HEK293T (cell line): ENCODE results near the gene CHD6.

Experiments used
- CTCF ChIA-PET: fragments of 350-600 bp; formaldehyde crosslinking; extraction: SDS; loops from one replicate; lab custom pipeline; 2021; ENCODE audit warnings: antibody characterized with exemption, inconsistent platforms; lab: Yijun Ruan, JAX
- POLR2A ChIA-PET: fragments of 350-600 bp; formaldehyde crosslinking; extraction: SDS; loops from one replicate; lab custom pipeline; 2020; ENCODE audit warnings: antibody characterized with exemption, inconsistent platforms; lab: Yijun Ruan, JAX
- DNase-seq: peaks from one replicate; pipeline ENCODE4 v3.0.0; 2012; ENCODE audit warnings: mixed read lengths; ENCODE audit errors: extremely low spot score
- ARNT ChIP-seq: fragments of 450-650 bp; IDR thresholded peaks from 2 replicates; pipeline ENCODE4 v1.6.1; 2017; ENCODE audit warnings: mild to moderate bottlenecking
- BHLHE40 ChIP-seq: fragments of 450-650 bp; IDR thresholded peaks from 2 replicates; pipeline ENCODE4 v1.6.1; 2016; ENCODE audit warnings: mild to moderate bottlenecking, moderate library complexity, borderline replicate concordance
- CTBP1 ChIP-seq: fragments of 450-650 bp; IDR thresholded peaks from 2 replicates; pipeline ENCODE4 v1.6.1; 2016; ENCODE audit warnings: borderline replicate concordance
- ELF4 ChIP-seq: fragments of 450-650 bp; IDR thresholded peaks from 2 replicates; pipeline ENCODE4 v1.6.1; 2017; ENCODE audit warnings: antibody characterized with exemption
- FOXA1 ChIP-seq: fragments of 450-650 bp; IDR thresholded peaks from 2 replicates; pipeline ENCODE4 v1.6.1; 2016; ENCODE audit warnings: mild to moderate bottlenecking
- FOXK2 ChIP-seq: fragments of 450-650 bp; IDR thresholded peaks from 2 replicates; pipeline ENCODE4 v1.6.1; 2016; ENCODE audit warnings: mild to moderate bottlenecking
- FOXM1 ChIP-seq: fragments of 450-650 bp; IDR thresholded peaks from 2 replicates; pipeline ENCODE4 v1.6.1; 2017; ENCODE audit warnings: mild to moderate bottlenecking, borderline replicate concordance
- HDGF ChIP-seq: fragments of 450-650 bp; IDR thresholded peaks from 2 replicates; pipeline ENCODE4 v1.6.1; 2017; ENCODE audit warnings: antibody characterized with exemption, borderline replicate concordance
- L3MBTL2 ChIP-seq: fragments of 450-650 bp; conservative IDR thresholded peaks from 2 replicates; pipeline ENCODE4 v1.6.1; 2016; ENCODE audit warnings: mild to moderate bottlenecking
- NFRKB ChIP-seq: fragments of 450-650 bp; IDR thresholded peaks from 2 replicates; pipeline ENCODE4 v1.6.1; 2016; ENCODE audit warnings: mild to moderate bottlenecking, moderate library complexity
- SP1 ChIP-seq: fragments of 450-650 bp; IDR thresholded peaks from 2 replicates; pipeline ENCODE4 v1.6.1; 2017
- SUZ12 ChIP-seq: fragments of 450-650 bp; IDR thresholded peaks from 2 replicates; pipeline ENCODE4 v1.6.1; 2016; ENCODE audit warnings: mild to moderate bottlenecking
- TF ChIP-seq, protein P1 (sequence below): fragments of 450-650 bp; IDR thresholded peaks from 2 replicates; pipeline ENCODE4 v1.6.1; 2016

Gene CHD6

DNA sequence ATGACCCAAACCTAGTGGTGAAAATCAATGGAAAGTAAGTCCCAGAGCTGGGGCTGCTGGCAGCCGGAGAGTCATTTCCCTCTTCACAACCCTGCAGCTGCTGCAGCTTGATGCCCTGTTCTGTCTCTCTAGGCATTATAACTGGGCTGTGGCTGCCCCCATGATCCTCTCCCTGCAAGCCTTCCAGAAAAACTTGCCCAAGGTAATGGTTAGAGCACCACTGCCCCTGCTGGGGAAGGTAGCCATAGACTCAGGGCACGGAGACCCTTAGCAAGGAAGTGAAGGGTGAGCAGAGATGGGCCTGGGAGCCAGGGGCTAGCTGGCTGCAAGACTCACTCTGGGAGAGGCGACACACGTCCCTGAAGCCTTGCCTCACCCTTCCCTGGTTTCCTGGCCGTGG, 265.5 kb downstream of the CHD6 start:
- TF ChIP-seq HDGF = no peak
- no peak for TF ChIP-seq SUZ12
- no peak for TF ChIP-seq ELF4
- no peak for TF ChIP-seq ARNT
- TF ChIP-seq BHLHE40 = no peak
- POLR2A ChIA-PET = no interaction called here

DNA sequence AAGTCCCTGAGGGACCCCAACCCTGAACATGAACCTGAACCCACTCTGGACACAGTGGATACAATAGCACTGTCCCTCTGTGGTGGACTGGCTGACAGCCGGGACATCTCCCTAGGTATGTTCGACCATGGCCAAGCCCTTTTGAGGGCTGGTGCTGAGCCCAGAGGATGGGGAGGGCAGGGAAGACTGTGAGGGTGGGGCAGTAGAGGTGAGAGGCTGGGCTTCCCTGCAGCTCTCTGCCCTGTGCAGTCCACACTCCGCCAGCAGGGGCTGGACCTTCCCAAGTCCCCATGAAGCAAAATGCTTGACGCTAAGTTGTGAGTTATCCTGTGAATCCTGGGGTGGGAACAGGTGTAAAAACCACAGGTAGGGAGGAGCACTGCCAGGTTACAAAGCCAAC, 266.1 kb downstream of the CHD6 start:
- ChIA-PET POLR2A (no interaction called here), CTCF (interaction anchor here (0.6 kb wide), 1 partner anchor 76 kb away, joined by 3 read pairs; no protein-coding TSS in a partner anchor)
- DNase-seq = peak; percentile 40
- TF ChIP-seq FOXK2 (no peak), BHLHE40 (no peak), SP1 (no peak), FOXM1 (no peak), NFRKB (no peak), FOXA1 (no peak), SUZ12 (no peak), ARNT (no peak), CTBP1 (no peak), L3MBTL2 (no peak)
- TF ChIP-seq, protein P1, sequence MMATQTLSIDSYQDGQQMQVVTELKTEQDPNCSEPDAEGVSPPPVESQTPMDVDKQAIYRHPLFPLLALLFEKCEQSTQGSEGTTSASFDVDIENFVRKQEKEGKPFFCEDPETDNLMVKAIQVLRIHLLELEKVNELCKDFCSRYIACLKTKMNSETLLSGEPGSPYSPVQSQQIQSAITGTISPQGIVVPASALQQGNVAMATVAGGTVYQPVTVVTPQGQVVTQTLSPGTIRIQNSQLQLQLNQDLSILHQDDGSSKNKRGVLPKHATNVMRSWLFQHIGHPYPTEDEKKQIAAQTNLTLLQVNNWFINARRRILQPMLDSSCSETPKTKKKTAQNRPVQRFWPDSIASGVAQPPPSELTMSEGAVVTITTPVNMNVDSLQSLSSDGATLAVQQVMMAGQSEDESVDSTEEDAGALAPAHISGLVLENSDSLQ = no peak

More for the DNA sequence above, 265.5 kb downstream of the CHD6 start:
- CTCF ChIA-PET = no interaction called here
- no peak for DNase-seq
